Measurements from ENCODE around the gene KLK4. TPM values are rescaled to one million over a fixed set of nuclear protein-coding genes. Genes with fewer than 3 reads are reported as not detected.

The KLK4 gene
- total RNA-seq, 1 experiment from 2014 or later = 0.70 TPM

DNA sequence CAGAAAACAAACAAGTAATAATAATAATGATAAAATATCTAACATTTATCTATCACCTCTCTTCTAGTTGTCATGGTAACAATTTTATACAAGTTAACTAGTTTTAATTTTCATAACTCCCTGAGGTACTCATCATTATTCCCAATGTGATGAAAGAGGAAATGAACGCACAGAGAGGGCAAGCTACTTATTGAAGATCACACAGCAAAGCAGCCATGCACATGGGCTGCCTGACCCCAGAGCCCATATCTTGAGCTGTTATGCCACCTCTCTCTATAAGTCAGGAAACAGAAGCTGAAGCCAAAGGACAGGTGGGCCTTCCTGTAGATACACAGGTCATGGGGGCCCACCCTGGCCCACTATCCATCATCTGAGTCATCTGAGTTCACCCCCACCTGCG lies 4.9 kb upstream of the KLK4 start:
- H3K36me3 Mint-ChIP-seq = no peaks in the 10 kb centered on the region
- TF ChIP-seq, protein P1, sequence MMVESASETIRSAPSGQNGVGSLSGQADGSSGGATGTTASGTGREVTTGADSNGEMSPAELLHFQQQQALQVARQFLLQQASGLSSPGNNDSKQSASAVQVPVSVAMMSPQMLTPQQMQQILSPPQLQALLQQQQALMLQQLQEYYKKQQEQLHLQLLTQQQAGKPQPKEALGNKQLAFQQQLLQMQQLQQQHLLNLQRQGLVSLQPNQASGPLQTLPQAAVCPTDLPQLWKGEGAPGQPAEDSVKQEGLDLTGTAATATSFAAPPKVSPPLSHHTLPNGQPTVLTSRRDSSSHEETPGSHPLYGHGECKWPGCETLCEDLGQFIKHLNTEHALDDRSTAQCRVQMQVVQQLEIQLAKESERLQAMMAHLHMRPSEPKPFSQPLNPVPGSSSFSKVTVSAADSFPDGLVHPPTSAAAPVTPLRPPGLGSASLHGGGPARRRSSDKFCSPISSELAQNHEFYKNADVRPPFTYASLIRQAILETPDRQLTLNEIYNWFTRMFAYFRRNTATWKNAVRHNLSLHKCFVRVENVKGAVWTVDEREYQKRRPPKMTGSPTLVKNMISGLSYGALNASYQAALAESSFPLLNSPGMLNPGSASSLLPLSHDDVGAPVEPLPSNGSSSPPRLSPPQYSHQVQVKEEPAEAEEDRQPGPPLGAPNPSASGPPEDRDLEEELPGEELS (CRISPR knock-in tag; IDR thresholded peaks at IDR 0.05) = no peak
- no peak for TF ChIP-seq TEAD1 (CRISPR knock-in tag; IDR thresholded peaks at IDR 0.05)
- TF ChIP-seq SOX15 (CRISPR knock-in tag; IDR thresholded peaks at IDR 0.05) = no peak
- no peak for TF ChIP-seq TEAD4 (CRISPR knock-in tag; IDR thresholded peaks at IDR 0.05)
- TF ChIP-seq, protein P2, sequence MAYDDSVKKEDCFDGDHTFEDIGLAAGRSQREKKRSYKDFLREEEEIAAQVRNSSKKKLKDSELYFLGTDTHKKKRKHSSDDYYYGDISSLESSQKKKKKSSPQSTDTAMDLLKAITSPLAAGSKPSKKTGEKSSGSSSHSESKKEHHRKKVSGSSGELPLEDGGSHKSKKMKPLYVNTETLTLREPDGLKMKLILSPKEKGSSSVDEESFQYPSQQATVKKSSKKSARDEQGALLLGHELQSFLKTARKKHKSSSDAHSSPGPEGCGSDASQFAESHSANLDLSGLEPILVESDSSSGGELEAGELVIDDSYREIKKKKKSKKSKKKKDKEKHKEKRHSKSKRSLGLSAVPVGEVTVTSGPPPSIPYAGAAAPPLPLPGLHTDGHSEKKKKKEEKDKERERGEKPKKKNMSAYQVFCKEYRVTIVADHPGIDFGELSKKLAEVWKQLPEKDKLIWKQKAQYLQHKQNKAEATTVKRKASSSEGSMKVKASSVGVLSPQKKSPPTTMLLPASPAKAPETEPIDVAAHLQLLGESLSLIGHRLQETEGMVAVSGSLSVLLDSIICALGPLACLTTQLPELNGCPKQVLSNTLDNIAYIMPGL (CRISPR knock-in tag; IDR thresholded peaks at IDR 0.05) = no peak
- no peak for TF ChIP-seq FOXP1 (CRISPR knock-in tag; IDR thresholded peaks at IDR 0.05; ENCODE audit: borderline replicate concordance)
- no peak for TF ChIP-seq GTF2I (CRISPR knock-in tag; conservative IDR thresholded peaks at IDR 0.05)
- no peak for TF ChIP-seq FOXJ3 (CRISPR knock-in tag; IDR thresholded peaks at IDR 0.05; ENCODE audit: borderline replicate concordance)
- no peak overlapping the region for H3K27ac Mint-ChIP-seq
- H3K4me3 Mint-ChIP-seq = no peak overlapping the region
- no peak for DNase-seq (ENCODE audit: low spot score)
- ChIA-PET CTCF (no interaction called here), POLR2A (no interaction called here)
- peaks cover 10% of the 10 kb centered on the region for H3K27me3 Mint-ChIP-seq (ENCODE audit: low read depth)
- peaks cover 4% of the 10 kb centered on the region; the same call in 1 of the 2 replicates for H3K4me1 Mint-ChIP-seq
- ATAC-seq = no peak
- no peaks in the 10 kb centered on the region for H3K9me3 Mint-ChIP-seq

DNA sequence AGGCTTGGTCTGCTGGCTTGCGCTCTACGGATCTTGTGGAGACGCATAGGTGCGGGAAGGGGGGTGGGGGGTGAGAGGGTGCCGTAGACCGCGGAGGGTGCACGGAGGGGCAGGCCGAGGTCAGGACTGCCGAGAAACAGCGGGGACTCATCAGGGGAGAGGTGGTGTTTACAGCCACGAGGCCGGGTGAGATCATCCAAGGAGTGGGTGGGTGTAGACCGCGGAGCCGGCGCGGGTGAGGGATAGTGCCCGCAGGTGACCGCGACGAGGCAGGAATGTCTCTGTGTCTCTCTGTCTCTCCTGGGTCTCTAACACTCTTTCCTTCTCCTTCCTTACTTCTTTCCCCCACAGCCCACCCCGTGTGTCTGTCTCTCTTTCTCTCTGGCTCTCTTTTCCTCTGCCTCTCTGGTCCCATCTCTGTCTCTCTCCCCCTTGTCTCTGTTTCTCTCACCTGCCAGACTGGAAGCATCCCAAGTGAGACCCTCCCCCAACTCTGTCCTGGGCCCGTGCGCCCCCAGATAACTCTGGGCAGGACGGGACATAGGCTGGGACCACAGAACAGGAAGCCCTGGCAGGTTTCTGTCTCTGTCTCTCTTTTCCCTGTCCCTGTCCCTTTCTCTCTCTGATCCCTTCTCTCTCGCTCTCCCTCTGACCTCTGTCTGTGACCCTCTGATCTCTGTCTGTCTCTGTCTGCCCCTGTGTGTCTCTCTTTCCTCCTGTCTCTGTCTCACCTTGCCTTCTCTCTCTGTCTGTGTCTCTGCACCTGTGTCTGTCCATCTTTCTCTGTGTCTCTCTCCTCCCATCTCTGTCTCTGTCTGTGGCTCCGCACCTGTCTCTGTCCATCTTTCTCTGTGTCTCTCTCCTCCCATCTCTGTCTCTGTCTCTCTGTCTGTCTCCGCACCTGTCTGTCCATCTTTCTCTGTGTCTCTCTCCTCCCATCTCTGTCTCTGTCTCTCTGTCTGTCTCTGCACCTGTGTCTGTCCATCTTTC lies 1.8 kb upstream of the KLK4 start:
- ChIA-PET POLR2A (no interaction called here), CTCF (interaction anchor here (1.0 to 2.3 kb wide), 3 partner anchors 9 to 108 kb away, joined by 3 to 18 read pairs (median 6); no protein-coding TSS in a partner anchor)
- H3K9me3 Mint-ChIP-seq = no peaks in the 10 kb centered on the region
- no peak overlapping the region for H3K4me3 Mint-ChIP-seq
- peaks cover 20% of the 10 kb centered on the region for H3K4me1 Mint-ChIP-seq
- TF ChIP-seq SP1 (CRISPR knock-in tag; conservative IDR thresholded peaks at IDR 0.05) (no peak), SMAD4 (CRISPR knock-in tag; IDR thresholded peaks at IDR 0.05) (no peak), TCF7 (CRISPR knock-in tag; IDR thresholded peaks at IDR 0.05; ENCODE audit: low read depth) (no peak)
- TF ChIP-seq, protein P3, sequence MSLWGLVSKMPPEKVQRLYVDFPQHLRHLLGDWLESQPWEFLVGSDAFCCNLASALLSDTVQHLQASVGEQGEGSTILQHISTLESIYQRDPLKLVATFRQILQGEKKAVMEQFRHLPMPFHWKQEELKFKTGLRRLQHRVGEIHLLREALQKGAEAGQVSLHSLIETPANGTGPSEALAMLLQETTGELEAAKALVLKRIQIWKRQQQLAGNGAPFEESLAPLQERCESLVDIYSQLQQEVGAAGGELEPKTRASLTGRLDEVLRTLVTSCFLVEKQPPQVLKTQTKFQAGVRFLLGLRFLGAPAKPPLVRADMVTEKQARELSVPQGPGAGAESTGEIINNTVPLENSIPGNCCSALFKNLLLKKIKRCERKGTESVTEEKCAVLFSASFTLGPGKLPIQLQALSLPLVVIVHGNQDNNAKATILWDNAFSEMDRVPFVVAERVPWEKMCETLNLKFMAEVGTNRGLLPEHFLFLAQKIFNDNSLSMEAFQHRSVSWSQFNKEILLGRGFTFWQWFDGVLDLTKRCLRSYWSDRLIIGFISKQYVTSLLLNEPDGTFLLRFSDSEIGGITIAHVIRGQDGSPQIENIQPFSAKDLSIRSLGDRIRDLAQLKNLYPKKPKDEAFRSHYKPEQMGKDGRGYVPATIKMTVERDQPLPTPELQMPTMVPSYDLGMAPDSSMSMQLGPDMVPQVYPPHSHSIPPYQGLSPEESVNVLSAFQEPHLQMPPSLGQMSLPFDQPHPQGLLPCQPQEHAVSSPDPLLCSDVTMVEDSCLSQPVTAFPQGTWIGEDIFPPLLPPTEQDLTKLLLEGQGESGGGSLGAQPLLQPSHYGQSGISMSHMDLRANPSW (CRISPR knock-in tag; conservative IDR thresholded peaks at IDR 0.05; ENCODE audit: low read depth) = no peak
- TF ChIP-seq, protein P4, sequence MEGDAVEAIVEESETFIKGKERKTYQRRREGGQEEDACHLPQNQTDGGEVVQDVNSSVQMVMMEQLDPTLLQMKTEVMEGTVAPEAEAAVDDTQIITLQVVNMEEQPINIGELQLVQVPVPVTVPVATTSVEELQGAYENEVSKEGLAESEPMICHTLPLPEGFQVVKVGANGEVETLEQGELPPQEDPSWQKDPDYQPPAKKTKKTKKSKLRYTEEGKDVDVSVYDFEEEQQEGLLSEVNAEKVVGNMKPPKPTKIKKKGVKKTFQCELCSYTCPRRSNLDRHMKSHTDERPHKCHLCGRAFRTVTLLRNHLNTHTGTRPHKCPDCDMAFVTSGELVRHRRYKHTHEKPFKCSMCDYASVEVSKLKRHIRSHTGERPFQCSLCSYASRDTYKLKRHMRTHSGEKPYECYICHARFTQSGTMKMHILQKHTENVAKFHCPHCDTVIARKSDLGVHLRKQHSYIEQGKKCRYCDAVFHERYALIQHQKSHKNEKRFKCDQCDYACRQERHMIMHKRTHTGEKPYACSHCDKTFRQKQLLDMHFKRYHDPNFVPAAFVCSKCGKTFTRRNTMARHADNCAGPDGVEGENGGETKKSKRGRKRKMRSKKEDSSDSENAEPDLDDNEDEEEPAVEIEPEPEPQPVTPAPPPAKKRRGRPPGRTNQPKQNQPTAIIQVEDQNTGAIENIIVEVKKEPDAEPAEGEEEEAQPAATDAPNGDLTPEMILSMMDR (IDR thresholded peaks at IDR 0.05) = no peak
- TF ChIP-seq, protein P5, sequence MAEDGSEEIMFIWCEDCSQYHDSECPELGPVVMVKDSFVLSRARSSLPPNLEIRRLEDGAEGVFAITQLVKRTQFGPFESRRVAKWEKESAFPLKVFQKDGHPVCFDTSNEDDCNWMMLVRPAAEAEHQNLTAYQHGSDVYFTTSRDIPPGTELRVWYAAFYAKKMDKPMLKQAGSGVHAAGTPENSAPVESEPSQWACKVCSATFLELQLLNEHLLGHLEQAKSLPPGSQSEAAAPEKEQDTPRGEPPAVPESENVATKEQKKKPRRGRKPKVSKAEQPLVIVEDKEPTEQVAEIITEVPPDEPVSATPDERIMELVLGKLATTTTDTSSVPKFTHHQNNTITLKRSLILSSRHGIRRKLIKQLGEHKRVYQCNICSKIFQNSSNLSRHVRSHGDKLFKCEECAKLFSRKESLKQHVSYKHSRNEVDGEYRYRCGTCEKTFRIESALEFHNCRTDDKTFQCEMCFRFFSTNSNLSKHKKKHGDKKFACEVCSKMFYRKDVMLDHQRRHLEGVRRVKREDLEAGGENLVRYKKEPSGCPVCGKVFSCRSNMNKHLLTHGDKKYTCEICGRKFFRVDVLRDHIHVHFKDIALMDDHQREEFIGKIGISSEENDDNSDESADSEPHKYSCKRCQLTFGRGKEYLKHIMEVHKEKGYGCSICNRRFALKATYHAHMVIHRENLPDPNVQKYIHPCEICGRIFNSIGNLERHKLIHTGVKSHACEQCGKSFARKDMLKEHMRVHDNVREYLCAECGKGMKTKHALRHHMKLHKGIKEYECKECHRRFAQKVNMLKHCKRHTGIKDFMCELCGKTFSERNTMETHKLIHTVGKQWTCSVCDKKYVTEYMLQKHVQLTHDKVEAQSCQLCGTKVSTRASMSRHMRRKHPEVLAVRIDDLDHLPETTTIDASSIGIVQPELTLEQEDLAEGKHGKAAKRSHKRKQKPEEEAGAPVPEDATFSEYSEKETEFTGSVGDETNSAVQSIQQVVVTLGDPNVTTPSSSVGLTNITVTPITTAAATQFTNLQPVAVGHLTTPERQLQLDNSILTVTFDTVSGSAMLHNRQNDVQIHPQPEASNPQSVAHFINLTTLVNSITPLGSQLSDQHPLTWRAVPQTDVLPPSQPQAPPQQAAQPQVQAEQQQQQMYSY (CRISPR knock-in tag; IDR thresholded peaks at IDR 0.05) = no peak
- no peak overlapping the region for H3K27ac Mint-ChIP-seq
- DNase-seq (ENCODE audit: low spot score) (no peak), ATAC-seq (no peak)
- peaks cover 19% of the 10 kb centered on the region for H3K27me3 Mint-ChIP-seq (ENCODE audit: low read depth)
- no peaks in the 10 kb centered on the region for H3K36me3 Mint-ChIP-seq

Data from WTC11 (cell line).